GM19099 (cell line): ENCODE results near the gene FAM53B.

Experiments used
- POLR2A ChIP-seq: IDR thresholded peaks from 3 replicates; pipeline ENCODE4 v1.6.1; 2011; ENCODE audit warnings: low read depth; ENCODE audit not compliant: insufficient read length; ENCODE audit errors: extremely low read depth

Gene FAM53B

GRCh38 chr10:124602121-124602561, 142.0 kb downstream of the FAM53B start:
- no peak for TF ChIP-seq POLR2A

- no peak for TF ChIP-seq POLR2A
Observed at GRCh38 chr10:124601431-124602120, 142.6 kb downstream of the FAM53B start.

- no peak for TF ChIP-seq POLR2A
Observed at GRCh38 chr10:124601016-124601415, 143.2 kb downstream of the FAM53B start.

- TF ChIP-seq POLR2A = no peak
Observed at GRCh38 chr10:124600051-124600880, 143.9 kb downstream of the FAM53B start.

GRCh38 chr10:124599588-124600050, 144.6 kb downstream of the FAM53B start:
- no peak for TF ChIP-seq POLR2A

GRCh38 chr10:124598773-124599587, 145.2 kb downstream of the FAM53B start:
- no peak for TF ChIP-seq POLR2A

GRCh38 chr10:124598196-124598595, 146.0 kb downstream of the FAM53B start:
- no peak for TF ChIP-seq POLR2A

GRCh38 chr10:124597846-124598165, 146.4 kb downstream of the FAM53B start:
- no peak for TF ChIP-seq POLR2A

- no peak for TF ChIP-seq POLR2A
Observed at GRCh38 chr10:124596962-124597845, 147.0 kb downstream of the FAM53B start.

- no peak for TF ChIP-seq POLR2A
Observed at GRCh38 chr10:124596116-124596785, 147.9 kb downstream of the FAM53B start.

GRCh38 chr10:124595143-124595883, 148.9 kb downstream of the FAM53B start:
- TF ChIP-seq POLR2A = no peak

GRCh38 chr10:124594240-124594639, 149.9 kb downstream of the FAM53B start:
- no peak for TF ChIP-seq POLR2A

- TF ChIP-seq POLR2A = no peak
Observed at GRCh38 chr10:124593431-124593985, 150.7 kb downstream of the FAM53B start.
